Measurements from ENCODE around the gene ATAD2B. TPM values are rescaled to one million over a fixed set of nuclear protein-coding genes. Genes with fewer than 3 reads are reported as not detected.

The ATAD2B gene
- total RNA-seq, 1 donor from 2014 or later, result 24.0 TPM

DNA sequence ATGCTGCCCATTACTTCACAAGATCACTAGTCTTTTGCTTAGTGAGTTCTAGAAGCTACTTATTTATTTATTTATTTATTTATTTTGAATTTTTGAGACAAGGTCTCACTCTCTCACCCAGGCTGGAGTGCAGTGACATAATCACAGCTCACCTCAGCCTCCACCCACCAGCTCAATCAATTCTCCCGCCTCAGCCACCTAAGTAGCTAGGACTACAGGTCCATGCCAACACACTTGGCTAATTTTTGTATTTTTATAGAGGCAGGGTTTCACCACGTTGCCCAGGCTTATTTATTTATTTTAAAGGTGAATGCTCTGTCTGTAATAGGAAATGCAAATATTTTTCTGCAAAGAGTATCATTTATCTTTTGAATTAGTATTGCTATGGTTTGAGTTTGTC is 67.7 kb downstream of the ATAD2B start:
- no peak for ATAC-seq
- DNase-seq, result no peak
- intact Hi-C loops (cut with DNase I), result no loop called here

DNA sequence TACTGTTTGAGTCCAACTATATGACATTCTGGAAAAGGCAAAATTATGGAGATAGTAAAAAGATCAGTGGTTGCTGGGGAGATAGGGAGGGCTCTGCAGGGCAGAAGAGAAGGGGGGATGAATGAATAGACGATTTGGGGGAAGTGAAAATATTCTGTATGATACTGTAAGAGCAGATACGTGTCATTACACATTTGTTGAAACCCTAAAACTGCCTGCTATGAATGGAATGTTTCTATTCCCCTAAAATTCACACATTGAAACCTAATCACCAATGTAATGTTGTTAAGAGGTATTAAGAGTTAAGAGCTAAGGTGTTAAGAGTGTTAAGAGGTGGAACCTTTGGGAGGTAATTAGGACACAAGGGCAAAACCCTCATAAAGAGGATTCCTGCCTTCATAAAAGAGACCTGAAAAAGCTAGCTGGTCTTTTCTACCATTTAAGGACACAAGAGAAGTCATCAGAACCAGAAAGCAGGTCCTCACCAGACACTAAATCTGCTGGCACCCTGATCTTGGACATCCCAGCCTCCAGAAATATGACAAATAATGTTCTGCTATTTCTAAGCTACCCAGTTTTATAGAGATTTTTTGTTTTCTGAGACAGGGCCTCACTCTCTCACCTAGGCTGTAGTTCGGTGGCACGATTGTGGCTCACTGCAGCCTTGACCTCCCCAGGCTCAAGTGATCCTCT is 76.2 kb downstream of the ATAD2B start:
- no peak overlapping the region for H3K27ac ChIP-seq
- no peak for DNase-seq
- intact Hi-C loops (cut with DNase I), result no loop called here

More for the DNA sequence above, 67.7 kb downstream of the ATAD2B start:
- H3K4me3 ChIP-seq, result no peak overlapping the region
- H3K36me3 ChIP-seq, result peaks cover 57% of the 10 kb centered on the region
- H3K27me3 ChIP-seq, result no peaks in the 10 kb centered on the region
- H3K27ac ChIP-seq, result no peak overlapping the region
- H3K9me3 ChIP-seq, result no peaks in the 10 kb centered on the region
- no peaks in the 10 kb centered on the region for H3K4me1 ChIP-seq
- TF ChIP-seq, protein P1, sequence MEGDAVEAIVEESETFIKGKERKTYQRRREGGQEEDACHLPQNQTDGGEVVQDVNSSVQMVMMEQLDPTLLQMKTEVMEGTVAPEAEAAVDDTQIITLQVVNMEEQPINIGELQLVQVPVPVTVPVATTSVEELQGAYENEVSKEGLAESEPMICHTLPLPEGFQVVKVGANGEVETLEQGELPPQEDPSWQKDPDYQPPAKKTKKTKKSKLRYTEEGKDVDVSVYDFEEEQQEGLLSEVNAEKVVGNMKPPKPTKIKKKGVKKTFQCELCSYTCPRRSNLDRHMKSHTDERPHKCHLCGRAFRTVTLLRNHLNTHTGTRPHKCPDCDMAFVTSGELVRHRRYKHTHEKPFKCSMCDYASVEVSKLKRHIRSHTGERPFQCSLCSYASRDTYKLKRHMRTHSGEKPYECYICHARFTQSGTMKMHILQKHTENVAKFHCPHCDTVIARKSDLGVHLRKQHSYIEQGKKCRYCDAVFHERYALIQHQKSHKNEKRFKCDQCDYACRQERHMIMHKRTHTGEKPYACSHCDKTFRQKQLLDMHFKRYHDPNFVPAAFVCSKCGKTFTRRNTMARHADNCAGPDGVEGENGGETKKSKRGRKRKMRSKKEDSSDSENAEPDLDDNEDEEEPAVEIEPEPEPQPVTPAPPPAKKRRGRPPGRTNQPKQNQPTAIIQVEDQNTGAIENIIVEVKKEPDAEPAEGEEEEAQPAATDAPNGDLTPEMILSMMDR (IDR thresholded peaks at IDR 0.05), result no peak

DNA sequence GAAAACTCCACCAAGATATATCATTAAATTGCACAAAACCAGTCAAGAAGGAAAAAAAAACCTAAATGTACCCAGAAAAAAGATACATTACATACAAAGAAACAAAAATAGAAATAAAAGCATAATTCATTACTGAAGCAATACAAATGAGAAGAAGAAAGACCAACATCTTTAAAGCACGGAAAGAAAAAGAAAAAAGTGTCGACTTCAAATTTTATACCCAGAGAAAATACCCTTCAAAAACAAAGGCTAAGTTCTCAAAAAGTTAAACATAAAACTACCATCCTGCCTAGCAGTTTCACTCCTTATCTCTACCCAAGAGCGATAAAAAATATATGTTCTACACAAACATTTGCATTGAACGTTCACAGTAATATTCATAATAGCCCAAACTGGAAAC is 82.0 kb downstream of the ATAD2B start:
- Histone ChIP-seq H3K4me1 (no peaks in the 10 kb centered on the region), H3K36me3 (no peaks in the 10 kb centered on the region), H3K9me3 (no peaks in the 10 kb centered on the region), H3K4me3 (no peak overlapping the region), H3K27ac (no peak overlapping the region), H3K27me3 (no peaks in the 10 kb centered on the region)
- intact Hi-C loops (cut with DNase I), result no loop called here
- TF ChIP-seq, protein P1 (IDR thresholded peaks at IDR 0.05), result no peak
- ATAC-seq (no peak), DNase-seq (no peak)

More for the DNA sequence above, 76.2 kb downstream of the ATAD2B start:
- ATAC-seq, result no peak
- Histone ChIP-seq H3K9me3 (no peaks in the 10 kb centered on the region), H3K4me1 (no peaks in the 10 kb centered on the region), H3K27me3 (no peaks in the 10 kb centered on the region), H3K4me3 (no peak overlapping the region), H3K36me3 (peaks cover 20% of the 10 kb centered on the region)
- TF ChIP-seq, protein P1 (IDR thresholded peaks at IDR 0.05), result no peak

DNA sequence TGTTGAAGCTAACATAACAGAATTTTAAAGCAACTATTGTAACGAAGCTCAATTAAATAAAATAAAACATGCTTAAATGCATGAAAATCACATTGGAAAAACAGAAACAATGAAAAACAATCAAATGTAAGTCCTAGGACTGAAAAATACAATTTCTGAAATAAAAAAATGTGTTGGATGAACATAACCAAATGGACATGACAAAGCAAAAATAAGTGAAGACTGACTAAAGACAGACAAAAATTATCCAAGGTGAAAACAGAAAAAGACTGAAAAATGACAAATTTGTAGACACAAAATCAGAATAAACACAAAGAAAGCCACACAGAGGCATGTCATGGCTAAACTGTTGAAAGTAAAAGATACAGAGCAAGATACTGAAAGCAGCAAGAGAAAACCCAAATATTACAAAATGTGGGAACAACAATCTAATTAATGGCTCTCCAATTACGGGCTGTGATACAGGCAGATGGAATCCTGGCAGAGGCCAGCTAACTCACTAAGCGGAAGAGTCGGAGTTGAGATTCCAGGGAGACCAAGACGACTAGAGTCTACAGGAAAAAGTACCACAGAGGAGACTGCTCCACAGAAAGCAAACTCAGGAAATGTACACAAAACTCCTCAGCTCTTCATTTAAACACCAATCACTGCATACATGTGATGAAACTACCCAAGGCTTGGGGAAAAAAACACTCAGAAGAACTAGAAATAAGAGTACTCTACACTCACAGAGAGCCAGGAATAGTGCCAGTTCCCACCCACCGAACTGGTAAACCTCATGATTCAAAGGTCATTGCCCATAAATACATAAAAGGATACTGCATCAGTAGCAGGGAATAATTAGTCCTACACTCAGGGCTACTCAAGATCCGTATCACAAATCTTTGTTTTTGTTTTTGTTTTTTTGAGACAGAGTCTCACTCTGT is 83.6 kb downstream of the ATAD2B start:
- H3K27ac ChIP-seq, result no peak overlapping the region
- no peaks in the 10 kb centered on the region for H3K36me3 ChIP-seq
- H3K4me3 ChIP-seq, result no peak overlapping the region
- H3K4me1 ChIP-seq, result no peaks in the 10 kb centered on the region
- TF ChIP-seq, protein P1 (IDR thresholded peaks at IDR 0.05), result no peak
- ATAC-seq (peak; percentile 36), DNase-seq (no peak)
- H3K9me3 ChIP-seq, result no peaks in the 10 kb centered on the region
- intact Hi-C loops (cut with DNase I), result no loop called here
- no peaks in the 10 kb centered on the region for H3K27me3 ChIP-seq

DNA sequence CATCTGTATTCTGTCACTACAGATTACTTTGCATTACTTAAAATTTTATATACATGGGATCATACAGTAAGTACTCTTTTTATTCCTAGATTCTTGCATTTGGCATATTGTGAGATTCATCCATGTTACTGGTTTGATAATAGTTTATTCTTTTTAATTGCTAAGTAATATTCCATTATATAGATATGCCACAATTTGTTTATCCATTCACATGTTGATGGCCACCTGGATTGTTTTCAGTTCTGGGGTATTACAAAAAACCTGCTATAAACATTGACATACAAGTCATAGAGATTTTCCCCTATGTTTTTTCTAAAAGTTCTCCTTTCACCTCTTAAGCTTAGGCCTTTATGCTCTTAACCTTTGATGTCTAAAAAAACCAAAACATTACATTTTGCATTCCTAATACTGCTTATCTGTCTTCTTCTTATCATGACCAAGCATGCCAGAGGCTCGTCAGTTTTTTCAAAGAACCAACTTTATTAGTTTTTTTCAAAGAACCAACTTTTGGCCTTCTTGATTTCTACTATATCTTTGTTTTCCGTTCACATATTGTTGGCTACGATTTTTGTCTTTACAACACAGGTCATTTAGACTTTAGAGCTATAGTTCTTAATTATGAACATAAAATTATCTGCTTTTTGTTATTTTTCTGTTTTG is 86.9 kb downstream of the ATAD2B start:
- intact Hi-C loops (cut with DNase I), result no loop called here

More for the DNA sequence above, 86.9 kb downstream of the ATAD2B start:
- Histone ChIP-seq H3K4me3 (no peak overlapping the region), H3K36me3 (no peaks in the 10 kb centered on the region), H3K27ac (no peak overlapping the region), H3K4me1 (no peaks in the 10 kb centered on the region), H3K9me3 (no peaks in the 10 kb centered on the region), H3K27me3 (no peaks in the 10 kb centered on the region)
- TF ChIP-seq, protein P1 (IDR thresholded peaks at IDR 0.05), result no peak
- DNase-seq, result no peak
- ATAC-seq, result no peak
